Activated B cell treated with CpG ODN at 0.5 μM for 24 hours (primary cell): Measurements from ENCODE around the gene NUDT3. TPM values are rescaled to one million over a fixed set of nuclear protein-coding genes. Genes with fewer than 3 reads are reported as not detected.

Experiments used
- ATAC-seq: fragments of 200-7000 bp; cut with Tn5 transposase; one replicate; pipeline ENCODE4 v1.10.0; 2021; ENCODE audit warnings: low read depth, mild to moderate bottlenecking, moderate library complexity
- CTCF ChIA-PET: fragments of 350-600 bp; sonication (Branson Sonifier 250); formaldehyde crosslinking; loops from one replicate; lab custom pipeline; 2021; ENCODE audit warnings: antibody characterized with exemption; lab: Charles Lee
- POLR2A ChIA-PET: fragments of 350-600 bp; sonication (Branson Sonifier 250); formaldehyde crosslinking; loops from one replicate; lab custom pipeline; 2021; ENCODE audit warnings: antibody characterized with exemption; lab: Charles Lee
- DNase-seq: peaks from one replicate; pipeline ENCODE4 v3.0.0; 2022
- H3K27ac Mint-ChIP-seq: one replicate; pipeline ENCODE4 v1.8.0; 2020; ENCODE audit warnings: mixed read lengths
- H3K27me3 Mint-ChIP-seq: one replicate; pipeline ENCODE4 v1.8.0; 2021; ENCODE audit warnings: mixed read lengths
- H3K36me3 Mint-ChIP-seq: one replicate; pipeline ENCODE4 v1.8.0; 2021; ENCODE audit warnings: low read depth, mixed read lengths
- H3K4me1 Mint-ChIP-seq: one replicate; pipeline ENCODE4 v1.8.0; 2021; ENCODE audit warnings: mixed read lengths
- H3K4me3 Mint-ChIP-seq: one replicate; pipeline ENCODE4 v1.8.0; 2020; ENCODE audit warnings: mild to moderate bottlenecking, mixed read lengths
- H3K9me3 Mint-ChIP-seq: one replicate; pipeline ENCODE4 v1.8.0; 2020; ENCODE audit warnings: mixed read lengths
- intact Hi-C: fragments of 100-400 bp; cut with micrococcal nuclease; formaldehyde crosslinking; loops from one replicate; pipeline ENCODE4 v1.15.1; 2024
- total RNA-seq: library from RNA; stranded (reverse); gene quantifications from 2 replicates; pipeline ENCODE4 v1.2.3, GENCODE V29; 2022
- TF ChIP-seq, protein P1 (sequence below): fragments of 200-600 bp; IDR thresholded peaks from one replicate; pipeline ENCODE4 v1.8.0; 2022; ENCODE audit warnings: antibody characterized with exemption, mild to moderate bottlenecking

NUDT3 gene
- total RNA-seq: 24.1 and 27.0 TPM in 2 replicates

DNA sequence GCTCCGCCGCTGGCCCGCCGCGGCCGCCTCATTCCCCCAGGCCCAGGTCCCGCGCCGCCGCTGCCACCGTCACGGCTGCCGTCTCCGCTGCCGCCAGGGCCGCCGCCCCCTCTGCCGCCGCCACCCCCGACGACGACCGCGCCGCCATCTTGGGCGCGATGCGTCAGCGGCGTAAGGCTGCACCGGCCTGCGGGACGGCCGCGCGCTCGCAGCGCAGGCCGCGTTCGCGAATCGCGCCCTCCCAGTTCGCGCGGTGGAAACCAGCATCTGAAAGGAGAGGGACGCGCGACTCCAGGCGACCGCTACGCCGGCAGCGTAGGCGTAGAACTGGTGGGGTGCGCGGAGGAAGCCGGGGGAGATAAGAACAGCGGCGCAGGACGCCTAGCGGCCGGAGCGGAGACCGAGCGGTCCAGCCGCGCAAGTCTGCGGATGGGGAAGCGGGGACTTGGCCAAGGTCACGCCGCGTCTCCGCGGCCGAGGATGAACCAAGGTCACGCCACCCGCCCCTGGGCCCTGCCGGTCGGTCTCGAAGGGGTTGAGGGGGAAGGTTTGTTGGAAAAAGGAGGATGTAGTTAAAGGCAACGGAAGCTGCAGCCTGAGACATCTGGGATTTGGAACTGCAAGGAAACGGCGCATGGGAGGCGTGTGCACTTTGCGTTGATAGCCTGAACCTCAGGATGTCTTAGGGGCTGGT is at the start of gene NUDT3:
Gene NUDT3 (minus strand): TSS at position 173 of the 694 bp plus-strand sequence. CDS start 307 bp downstream, outside the sequence.
- peak; percentile 87 for ATAC-seq
- H3K9me3 Mint-ChIP-seq: no peaks in the 10 kb centered on the region
- peak; percentile 96 for DNase-seq
- peaks cover 2% of the 10 kb centered on the region for H3K36me3 Mint-ChIP-seq
- H3K4me1 Mint-ChIP-seq: peaks cover 26% of the 10 kb centered on the region
- ChIA-PET CTCF (interaction anchor here (0.6 to 4.8 kb wide), 5 partner anchors 22 to 216 kb away, joined by 3 to 31 read pairs (median 9); partner anchors contain the start of gene SMIM29), POLR2A (interaction anchor here (0.5 to 3.8 kb wide), 10 partner anchors 22 to 211 kb away, joined by 3 to 24 read pairs (median 4); partner anchors contain the start of genes HMGA1, RPS10 and SMIM29)
- intact Hi-C loops: loop anchor here (1.0 to 5.0 kb wide), 12 partner anchors 23 to 228 kb away; partner anchors contain the start of genes RPS10 and SMIM29
- H3K4me3 Mint-ChIP-seq: no peak within 1 kb of the TSS
- peak within 1 kb of the TSS; percentile 95 for H3K27ac Mint-ChIP-seq
- no peaks in the 10 kb centered on the region for H3K27me3 Mint-ChIP-seq
- TF ChIP-seq, protein P1, sequence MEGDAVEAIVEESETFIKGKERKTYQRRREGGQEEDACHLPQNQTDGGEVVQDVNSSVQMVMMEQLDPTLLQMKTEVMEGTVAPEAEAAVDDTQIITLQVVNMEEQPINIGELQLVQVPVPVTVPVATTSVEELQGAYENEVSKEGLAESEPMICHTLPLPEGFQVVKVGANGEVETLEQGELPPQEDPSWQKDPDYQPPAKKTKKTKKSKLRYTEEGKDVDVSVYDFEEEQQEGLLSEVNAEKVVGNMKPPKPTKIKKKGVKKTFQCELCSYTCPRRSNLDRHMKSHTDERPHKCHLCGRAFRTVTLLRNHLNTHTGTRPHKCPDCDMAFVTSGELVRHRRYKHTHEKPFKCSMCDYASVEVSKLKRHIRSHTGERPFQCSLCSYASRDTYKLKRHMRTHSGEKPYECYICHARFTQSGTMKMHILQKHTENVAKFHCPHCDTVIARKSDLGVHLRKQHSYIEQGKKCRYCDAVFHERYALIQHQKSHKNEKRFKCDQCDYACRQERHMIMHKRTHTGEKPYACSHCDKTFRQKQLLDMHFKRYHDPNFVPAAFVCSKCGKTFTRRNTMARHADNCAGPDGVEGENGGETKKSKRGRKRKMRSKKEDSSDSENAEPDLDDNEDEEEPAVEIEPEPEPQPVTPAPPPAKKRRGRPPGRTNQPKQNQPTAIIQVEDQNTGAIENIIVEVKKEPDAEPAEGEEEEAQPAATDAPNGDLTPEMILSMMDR: no peak

DNA sequence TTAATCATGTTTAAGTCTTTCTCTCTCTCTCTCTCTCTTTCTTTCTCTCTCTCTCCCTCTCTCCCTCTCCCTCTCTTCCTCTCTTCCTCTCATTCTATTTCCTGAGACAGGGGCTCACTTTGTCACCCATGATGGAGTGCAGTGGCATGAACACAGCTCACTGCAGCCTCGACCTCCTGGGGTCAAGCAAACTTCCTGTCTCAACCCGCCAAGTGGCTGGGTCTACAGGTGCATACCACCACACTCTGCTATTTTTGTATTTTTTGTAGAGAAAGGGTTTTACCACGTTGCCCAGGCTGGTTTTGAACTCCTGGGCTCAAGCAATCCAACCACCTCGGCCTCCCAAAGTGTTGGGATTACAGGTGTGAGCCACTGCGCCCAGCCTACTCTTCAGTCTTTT is 49.1 kb upstream of the NUDT3 start:
- no peaks in the 10 kb centered on the region for H3K27me3 Mint-ChIP-seq
- peaks cover 5% of the 10 kb centered on the region for H3K4me1 Mint-ChIP-seq
- H3K4me3 Mint-ChIP-seq: no peak overlapping the region
- DNase-seq (no peak), ATAC-seq (no peak)
- peaks cover 3% of the 10 kb centered on the region for H3K9me3 Mint-ChIP-seq
- TF ChIP-seq, protein P1: no peak
- H3K27ac Mint-ChIP-seq: no peak overlapping the region
- intact Hi-C loops: no loop called here
- CTCF ChIA-PET: no interaction called here
- no peaks in the 10 kb centered on the region for H3K36me3 Mint-ChIP-seq
- POLR2A ChIA-PET: interaction anchor here (0.7 kb wide), 1 partner anchor 1178 kb away, joined by 12 read pairs; no protein-coding TSS in a partner anchor

DNA sequence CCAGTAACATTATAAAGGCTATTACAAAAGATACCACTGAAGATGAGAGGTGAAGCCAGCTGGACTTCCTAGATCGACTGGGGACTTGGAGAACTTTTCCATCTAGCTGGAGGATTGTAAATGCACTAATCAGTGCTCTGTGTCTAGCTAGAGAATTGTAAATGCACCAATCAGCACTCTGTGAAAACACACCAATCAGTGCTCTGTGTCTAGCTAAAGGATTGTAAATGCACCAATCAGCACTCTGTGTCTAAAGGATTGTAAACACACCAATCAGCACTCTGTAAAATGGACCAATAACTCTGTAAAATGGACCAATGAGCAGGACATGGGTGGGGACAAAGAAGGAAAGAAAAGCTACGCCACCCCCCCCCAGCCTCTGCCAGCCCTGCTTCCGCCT is 47.0 kb upstream of the NUDT3 start:
- no peaks in the 10 kb centered on the region for H3K27me3 Mint-ChIP-seq
- intact Hi-C loops: no loop called here
- no peaks in the 10 kb centered on the region for H3K36me3 Mint-ChIP-seq
- CTCF ChIA-PET: interaction anchor here (1.0 kb wide), 1 partner anchor 708 kb away, joined by 3 read pairs; no protein-coding TSS in a partner anchor
- POLR2A ChIA-PET: no interaction called here
- peaks cover 3% of the 10 kb centered on the region for H3K9me3 Mint-ChIP-seq
- H3K27ac Mint-ChIP-seq: no peak overlapping the region
- DNase-seq (no peak), ATAC-seq (no peak)
- peaks cover 5% of the 10 kb centered on the region for H3K4me1 Mint-ChIP-seq
- no peak overlapping the region for H3K4me3 Mint-ChIP-seq
- TF ChIP-seq, protein P1: no peak

DNA sequence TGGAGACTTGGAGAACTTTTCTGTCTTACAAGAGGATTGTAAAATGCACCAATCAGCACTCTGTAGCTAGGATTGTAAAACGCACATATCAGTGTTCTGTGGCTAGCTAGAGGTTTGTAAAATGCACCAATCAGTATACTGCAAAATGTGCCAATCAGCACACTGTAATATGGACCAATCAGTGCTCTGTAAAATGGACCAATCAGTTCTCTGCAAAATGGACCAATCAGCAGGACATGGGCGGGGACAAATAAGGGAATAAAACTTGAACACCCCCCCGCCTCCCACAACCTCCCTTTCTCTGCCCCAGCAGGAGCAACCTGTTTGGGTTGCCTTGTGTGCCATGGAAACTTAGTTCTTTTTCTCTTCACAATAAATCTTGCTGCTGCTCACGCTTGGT is 46.2 kb upstream of the NUDT3 start:
- H3K4me3 Mint-ChIP-seq: no peak overlapping the region
- CTCF ChIA-PET: interaction anchor here (0.7 to 1.0 kb wide), 2 partner anchors 707 to 709 kb away, joined by 3 read pairs; no protein-coding TSS in a partner anchor

More for the DNA sequence above, 46.2 kb upstream of the NUDT3 start:
- POLR2A ChIA-PET: interaction anchor here (0.7 kb wide), 1 partner anchor 21 kb away, joined by 3 read pairs; no protein-coding TSS in a partner anchor
- H3K9me3 Mint-ChIP-seq: peaks cover 3% of the 10 kb centered on the region
- H3K27me3 Mint-ChIP-seq: no peaks in the 10 kb centered on the region
- H3K36me3 Mint-ChIP-seq: no peaks in the 10 kb centered on the region
- ATAC-seq (no peak), DNase-seq (no peak)
- TF ChIP-seq, protein P1: no peak
- peaks cover 5% of the 10 kb centered on the region for H3K4me1 Mint-ChIP-seq
- H3K27ac Mint-ChIP-seq: no peak overlapping the region
- intact Hi-C loops: no loop called here
